HEK293T (cell line): ENCODE data around the gene LTA.
A peak's percentile ranks its signal among the peaks of the same experiment; 100 is the strongest.

Experiments
- CTCF ChIA-PET: fragments of 350-600 bp; formaldehyde crosslinking; extraction: SDS; loops from one replicate; lab custom pipeline; 2021; ENCODE audit warnings: antibody characterized with exemption, inconsistent platforms; lab: Yijun Ruan, JAX
- POLR2A ChIA-PET: fragments of 350-600 bp; formaldehyde crosslinking; extraction: SDS; loops from one replicate; lab custom pipeline; 2020; ENCODE audit warnings: antibody characterized with exemption, inconsistent platforms; lab: Yijun Ruan, JAX
- DNase-seq: peaks from one replicate; pipeline ENCODE4 v3.0.0; 2012; ENCODE audit warnings: mixed read lengths; ENCODE audit errors: extremely low spot score
- ARNT ChIP-seq: fragments of 450-650 bp; IDR thresholded peaks from 2 replicates; pipeline ENCODE4 v1.6.1; 2017; ENCODE audit warnings: mild to moderate bottlenecking
- BHLHE40 ChIP-seq: fragments of 450-650 bp; IDR thresholded peaks from 2 replicates; pipeline ENCODE4 v1.6.1; 2016; ENCODE audit warnings: mild to moderate bottlenecking, moderate library complexity, borderline replicate concordance
- CTBP1 ChIP-seq: fragments of 450-650 bp; IDR thresholded peaks from 2 replicates; pipeline ENCODE4 v1.6.1; 2016; ENCODE audit warnings: borderline replicate concordance
- ELF4 ChIP-seq: fragments of 450-650 bp; IDR thresholded peaks from 2 replicates; pipeline ENCODE4 v1.6.1; 2017; ENCODE audit warnings: antibody characterized with exemption
- FOXA1 ChIP-seq: fragments of 450-650 bp; IDR thresholded peaks from 2 replicates; pipeline ENCODE4 v1.6.1; 2016; ENCODE audit warnings: mild to moderate bottlenecking
- FOXK2 ChIP-seq: fragments of 450-650 bp; IDR thresholded peaks from 2 replicates; pipeline ENCODE4 v1.6.1; 2016; ENCODE audit warnings: mild to moderate bottlenecking
- FOXM1 ChIP-seq: fragments of 450-650 bp; IDR thresholded peaks from 2 replicates; pipeline ENCODE4 v1.6.1; 2017; ENCODE audit warnings: mild to moderate bottlenecking, borderline replicate concordance
- HDGF ChIP-seq: fragments of 450-650 bp; IDR thresholded peaks from 2 replicates; pipeline ENCODE4 v1.6.1; 2017; ENCODE audit warnings: antibody characterized with exemption, borderline replicate concordance
- L3MBTL2 ChIP-seq: fragments of 450-650 bp; conservative IDR thresholded peaks from 2 replicates; pipeline ENCODE4 v1.6.1; 2016; ENCODE audit warnings: mild to moderate bottlenecking
- LEF1 ChIP-seq: fragments of 450-650 bp; IDR thresholded peaks from 2 replicates; pipeline ENCODE4 v1.6.1; 2017; ENCODE audit warnings: mild to moderate bottlenecking, borderline replicate concordance
- NFRKB ChIP-seq: fragments of 450-650 bp; IDR thresholded peaks from 2 replicates; pipeline ENCODE4 v1.6.1; 2016; ENCODE audit warnings: mild to moderate bottlenecking, moderate library complexity
- SP1 ChIP-seq: fragments of 450-650 bp; IDR thresholded peaks from 2 replicates; pipeline ENCODE4 v1.6.1; 2017
- SUZ12 ChIP-seq: fragments of 450-650 bp; IDR thresholded peaks from 2 replicates; pipeline ENCODE4 v1.6.1; 2016; ENCODE audit warnings: mild to moderate bottlenecking
- TARDBP ChIP-seq: fragments of 450-650 bp; IDR thresholded peaks from 2 replicates; pipeline ENCODE4 v1.6.1; 2016
- ZNF384 ChIP-seq: fragments of 450-650 bp; IDR thresholded peaks from 2 replicates; pipeline ENCODE4 v1.6.1; 2016
- TF ChIP-seq, protein P1 (sequence below): fragments of 450-650 bp; IDR thresholded peaks from 2 replicates; pipeline ENCODE4 v1.6.1; 2016

LTA gene

DNA sequence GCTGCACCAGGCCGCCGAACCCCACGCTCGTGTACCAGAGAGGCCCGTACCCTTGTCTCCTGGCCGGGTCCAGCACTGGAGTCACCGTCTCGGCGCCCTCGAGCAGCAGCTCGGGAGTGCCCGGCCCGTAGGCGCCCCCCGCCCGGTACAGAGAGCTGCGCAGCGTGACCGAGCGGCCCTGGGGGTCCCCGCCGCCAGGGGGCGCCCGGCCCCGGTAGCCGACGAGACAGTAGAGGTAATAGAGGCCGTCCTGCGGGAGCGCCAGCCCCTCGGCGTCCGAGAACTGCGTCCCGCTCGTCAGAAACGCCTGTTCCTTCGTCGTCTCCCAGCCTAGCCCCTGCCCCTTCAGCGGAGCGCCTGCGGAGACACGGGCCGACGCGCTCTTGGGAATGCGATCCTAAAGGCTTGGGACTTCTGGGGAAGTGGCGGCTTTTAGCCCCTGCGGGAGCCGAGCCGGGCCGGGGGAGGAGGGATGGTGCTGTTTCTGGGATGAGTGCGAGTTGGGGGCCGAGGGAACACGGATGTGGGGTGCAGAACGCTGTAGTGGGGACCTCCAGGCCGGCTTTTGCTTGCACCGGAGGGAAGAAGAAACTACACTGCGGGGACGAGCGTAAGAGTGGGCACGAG lies 8.8 kb downstream of the LTA start:
- TF ChIP-seq NFRKB, result no peak
- TF ChIP-seq L3MBTL2, result peak; percentile 86
- 0 out of 2 replicates have a peak, but pooled peaks have one; percentile 8 for TF ChIP-seq TARDBP
- TF ChIP-seq FOXK2, result no peak
- ChIA-PET POLR2A (interaction anchor here (0.6 to 3.5 kb wide), 11 partner anchors 10 to 133 kb away, joined by 3 to 23 read pairs (median 3); partner anchors contain the start of genes ATP6V1G2, DDX39B, GPANK1 and NCR3), CTCF (interaction anchor here (1.0 to 13.5 kb wide), 5 partner anchors 9 to 32 kb away, joined by 5 to 149 read pairs (median 7); partner anchors contain the start of gene NCR3)
- DNase-seq, result peak; percentile 96

DNA sequence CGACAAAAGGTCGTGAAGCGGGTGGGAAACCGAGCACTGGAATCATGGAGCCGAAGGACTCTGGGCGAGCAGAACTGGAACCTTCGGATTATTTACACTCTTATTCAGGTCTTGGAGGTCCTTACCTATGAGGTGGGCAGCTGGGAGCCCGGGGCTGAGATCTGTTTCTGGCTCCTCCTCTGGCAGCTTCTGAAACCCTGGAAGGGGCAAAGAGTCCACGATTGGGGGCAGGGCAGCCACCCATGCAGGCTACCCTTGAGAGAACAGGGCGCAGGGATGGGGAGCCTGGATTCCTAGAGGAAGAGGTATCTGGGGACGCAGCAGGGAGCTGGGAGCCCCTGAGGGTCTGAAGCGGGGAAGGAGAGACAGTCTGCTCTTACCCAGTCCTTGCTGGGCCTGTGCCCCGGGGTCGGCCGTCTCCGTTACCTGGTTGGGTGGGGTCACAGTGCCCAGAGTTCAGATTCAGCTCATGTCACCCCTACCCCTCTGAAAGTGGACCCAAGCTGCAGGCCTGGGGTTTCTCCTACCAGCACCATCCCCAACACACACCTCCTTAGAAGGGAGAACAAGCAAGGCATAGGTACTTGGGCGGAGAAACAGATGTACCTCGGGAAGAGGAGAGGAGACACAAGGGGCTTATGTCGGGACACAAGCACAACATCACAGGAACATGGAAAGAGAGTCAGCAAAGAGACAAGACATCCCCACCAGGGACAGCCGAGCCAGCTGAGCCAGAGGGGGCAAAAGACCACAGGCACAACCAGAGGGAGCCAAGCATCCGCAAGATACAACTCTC lies 9.5 kb downstream of the LTA start:
- POLR2A ChIA-PET, result interaction anchor here (0.9 to 3.5 kb wide), 6 partner anchors 11 to 83 kb away, joined by 3 to 23 read pairs (median 3); partner anchors contain the start of genes DDX39B and GPANK1
- CTCF ChIA-PET, result interaction anchor here (0.7 to 13.5 kb wide), 4 partner anchors 9 to 32 kb away, joined by 3 to 149 read pairs (median 8); partner anchors contain the start of gene NCR3
- TF ChIP-seq NFRKB (no peak), L3MBTL2 (no peak), HDGF (no peak), LEF1 (no peak), FOXK2 (no peak), CTBP1 (no peak)
- no peak for DNase-seq

DNA sequence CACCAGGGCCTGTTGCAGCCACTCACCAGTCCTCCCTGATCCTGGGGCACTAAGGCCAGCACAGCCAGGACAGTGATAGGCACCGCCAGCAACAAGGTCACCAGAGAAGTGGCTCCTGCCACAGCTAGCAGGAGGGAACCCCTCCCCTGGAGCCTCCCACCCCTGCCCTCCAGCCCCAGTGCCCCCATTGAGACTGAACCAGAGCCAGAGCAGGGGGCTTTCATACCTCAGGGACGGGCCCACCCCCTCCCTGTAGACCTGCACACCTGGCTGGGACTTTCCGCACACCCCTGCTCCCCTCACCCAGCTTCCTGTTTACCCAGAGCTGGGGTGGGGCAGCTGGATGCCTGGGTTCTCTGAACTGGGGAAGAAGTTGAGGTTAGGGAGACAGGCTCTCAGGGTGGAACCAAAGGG lies 10.1 kb downstream of the LTA start, which contains the start of gene LTB:
Gene LTB, minus strand, starts transcription at position 195 of the 414 bp plus-strand sequence. Its CDS starts 7 bp downstream, at position 188.
- CTCF ChIA-PET, result interaction anchor here (2.2 to 13.5 kb wide), 2 partner anchors 12 to 14 kb away, joined by 9 to 149 read pairs; partner anchors contain the start of gene NCR3
- no peak for TF ChIP-seq SUZ12
- no peak for TF ChIP-seq HDGF
- TF ChIP-seq ZNF384, result no peak
- TF ChIP-seq ARNT, result no peak
- no peak for TF ChIP-seq FOXM1
- TF ChIP-seq, protein P1, sequence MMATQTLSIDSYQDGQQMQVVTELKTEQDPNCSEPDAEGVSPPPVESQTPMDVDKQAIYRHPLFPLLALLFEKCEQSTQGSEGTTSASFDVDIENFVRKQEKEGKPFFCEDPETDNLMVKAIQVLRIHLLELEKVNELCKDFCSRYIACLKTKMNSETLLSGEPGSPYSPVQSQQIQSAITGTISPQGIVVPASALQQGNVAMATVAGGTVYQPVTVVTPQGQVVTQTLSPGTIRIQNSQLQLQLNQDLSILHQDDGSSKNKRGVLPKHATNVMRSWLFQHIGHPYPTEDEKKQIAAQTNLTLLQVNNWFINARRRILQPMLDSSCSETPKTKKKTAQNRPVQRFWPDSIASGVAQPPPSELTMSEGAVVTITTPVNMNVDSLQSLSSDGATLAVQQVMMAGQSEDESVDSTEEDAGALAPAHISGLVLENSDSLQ, result no peak
- no peak for TF ChIP-seq ELF4
- no peak for TF ChIP-seq BHLHE40
- TF ChIP-seq NFRKB, result no peak
- TF ChIP-seq FOXK2, result no peak
- no peak for TF ChIP-seq FOXA1
- no peak for TF ChIP-seq L3MBTL2
- no peak for TF ChIP-seq LEF1
- no peak for TF ChIP-seq CTBP1
- TF ChIP-seq TARDBP, result no peak
- TF ChIP-seq SP1, result no peak
- DNase-seq, result no peak
- POLR2A ChIA-PET, result interaction anchor here (1.0 to 3.5 kb wide), 4 partner anchors 8 to 40 kb away, joined by 3 to 23 read pairs (median 10); partner anchors contain the start of gene DDX39B

DNA sequence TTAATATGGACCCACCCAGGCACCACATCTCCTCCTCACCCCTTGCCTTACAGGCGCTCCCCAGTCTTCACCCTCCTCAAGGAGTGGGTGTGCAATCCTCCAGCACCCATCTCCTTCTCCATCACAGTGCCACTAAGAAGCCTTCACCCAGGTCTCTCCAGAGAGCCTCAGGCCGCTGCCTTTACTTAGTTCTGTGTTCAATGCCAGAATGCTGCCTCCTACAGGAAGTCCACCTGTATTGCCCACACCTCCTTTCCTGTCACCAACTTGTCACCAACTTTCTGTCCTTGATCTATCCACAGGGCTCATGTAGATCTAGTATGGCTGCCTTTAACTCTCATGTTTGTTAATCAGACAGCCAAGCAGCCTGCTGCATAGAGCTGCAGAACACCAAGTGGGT lies 13.4 kb downstream of the LTA start:
- ChIA-PET CTCF (interaction anchor here (1.3 to 13.5 kb wide), 2 partner anchors 8 to 11 kb away, joined by 4 to 149 read pairs; partner anchors contain the start of gene NCR3), POLR2A (interaction anchor here (1.1 to 1.7 kb wide), 2 partner anchors 9 to 11 kb away, joined by 3 read pairs; no protein-coding TSS in a partner anchor)
- peak; percentile 60 for DNase-seq
- no peak for TF ChIP-seq L3MBTL2
- TF ChIP-seq BHLHE40, result no peak
- no peak for TF ChIP-seq SUZ12
- TF ChIP-seq NFRKB, result no peak
- no peak for TF ChIP-seq CTBP1
- no peak for TF ChIP-seq ARNT

DNA sequence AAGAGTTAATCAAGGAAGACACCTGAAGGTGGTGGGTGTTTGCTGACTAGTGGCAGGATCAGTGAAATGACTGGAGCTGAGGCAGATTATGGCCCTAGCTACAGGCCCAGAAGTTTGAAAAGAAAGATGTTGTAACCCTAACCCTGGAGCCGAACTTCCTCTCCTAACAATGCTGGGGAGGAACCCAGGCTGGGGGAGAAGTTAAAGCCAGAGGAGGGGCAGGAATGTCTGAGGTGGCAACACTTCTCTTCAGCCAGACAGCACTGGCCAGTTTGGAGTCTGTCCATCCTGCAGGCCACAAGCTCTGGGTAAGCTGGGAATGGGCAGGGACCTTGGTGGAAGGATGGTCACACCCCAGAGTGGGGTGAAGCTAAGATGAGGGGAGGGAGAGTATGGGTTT lies 13.9 kb downstream of the LTA start, which contains the start of gene LST1:
Gene LST1, plus strand, starts transcription at position 270 of the 400 bp plus-strand sequence. CDS start 1,023 bp downstream, outside the sequence.
- ChIA-PET POLR2A (interaction anchor here (1.7 kb wide), 1 partner anchor 11 kb away, joined by 3 read pairs; no protein-coding TSS in a partner anchor), CTCF (interaction anchor here (0.7 to 13.5 kb wide), 4 partner anchors 8 to 17 kb away, joined by 3 to 149 read pairs (median 6); partner anchors contain the start of genes NCR3 and TNF)
- TF ChIP-seq HDGF (no peak), ELF4 (no peak), BHLHE40 (no peak)
- DNase-seq, result no peak

DNA sequence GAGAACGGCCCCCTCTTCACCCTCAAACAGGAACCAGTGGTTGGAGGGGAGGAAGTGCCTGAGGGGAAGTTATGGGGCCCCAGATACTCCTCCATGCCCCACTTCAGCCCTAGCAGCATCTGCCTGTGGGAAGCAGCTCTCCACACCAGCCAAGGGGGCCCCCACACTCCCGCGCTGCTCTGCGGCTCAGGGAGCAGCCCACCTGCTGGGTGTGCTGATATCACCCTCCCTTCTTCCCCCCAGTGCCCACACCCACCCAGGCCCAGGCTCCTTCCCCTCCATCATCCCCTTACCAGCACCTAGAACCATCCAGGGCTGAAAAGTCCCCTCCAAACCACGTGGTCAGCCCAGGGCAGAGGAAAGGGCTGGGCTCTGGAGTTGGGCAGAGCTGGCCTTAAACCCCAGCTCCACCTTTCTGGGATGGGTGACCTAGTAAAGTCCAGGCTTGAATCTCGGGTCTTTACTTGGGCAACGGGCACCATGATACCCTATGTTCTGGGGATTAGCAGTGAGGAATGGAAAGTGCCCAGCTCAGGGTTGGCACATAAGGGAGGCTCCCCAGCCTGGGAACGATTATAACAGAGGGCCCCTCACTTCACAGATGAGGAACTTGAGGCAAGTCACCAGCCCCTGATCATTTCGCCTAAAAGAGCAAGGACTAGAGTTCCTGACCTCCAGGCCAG lies 14.7 kb downstream of the LTA start:
- TF ChIP-seq ARNT, result no peak
- no peak for TF ChIP-seq SP1
- no peak for TF ChIP-seq FOXA1
- TF ChIP-seq, protein P1, result no peak
- no peak for TF ChIP-seq NFRKB
- no peak for TF ChIP-seq HDGF
- no peak for TF ChIP-seq SUZ12
- TF ChIP-seq TARDBP, result no peak
- TF ChIP-seq L3MBTL2, result no peak
- TF ChIP-seq BHLHE40, result no peak
- no peak for TF ChIP-seq ELF4
- no peak for TF ChIP-seq CTBP1
- no peak for TF ChIP-seq FOXM1
- no peak for TF ChIP-seq ZNF384
- no peak for TF ChIP-seq FOXK2
- no peak for TF ChIP-seq LEF1
- no peak for DNase-seq
- POLR2A ChIA-PET, result no interaction called here
- CTCF ChIA-PET, result interaction anchor here (0.7 to 13.5 kb wide), 4 partner anchors 9 to 17 kb away, joined by 3 to 149 read pairs (median 6); partner anchors contain the start of genes NCR3 and TNF
